HG03280 (cell line): ENCODE data around the gene LRTM2.

Source experiments
- ATAC-seq: cut with Tn5 transposase; IDR thresholded peaks from one replicate; pipeline ENCODE4 v1.9.1; 2021; ENCODE audit warnings: mild to moderate bottlenecking, moderate library complexity; ENCODE audit not compliant: unreplicated experiment

The LRTM2 gene

GRCh38 chr12:1820191-1820895, at the start of gene LRTM2:
TSS of gene LRTM2 (plus strand) at chr12:1820565. CDS start at chr12:1828149, 7,584 bp downstream.
- ATAC-seq, result no peak

- ATAC-seq, result no peak
Observed at GRCh38 chr12:1773937-1774655, 46.3 kb upstream of the LRTM2 start.

GRCh38 chr12:1776170-1776921, 44.0 kb upstream of the LRTM2 start:
- no peak for ATAC-seq

- ATAC-seq, result no peak
Observed at GRCh38 chr12:1777798-1778197, 42.6 kb upstream of the LRTM2 start.

- ATAC-seq, result no peak
Observed at GRCh38 chr12:1778911-1779310, 41.5 kb upstream of the LRTM2 start.

GRCh38 chr12:1779783-1780182, 40.6 kb upstream of the LRTM2 start:
- ATAC-seq, result no peak

- ATAC-seq, result no peak
Observed at GRCh38 chr12:1781772-1782171, 38.6 kb upstream of the LRTM2 start.

- no peak for ATAC-seq
Observed at GRCh38 chr12:1782215-1782614, 38.1 kb upstream of the LRTM2 start.

- no peak for ATAC-seq
Observed at GRCh38 chr12:1787714-1788113, 32.7 kb upstream of the LRTM2 start.

- no peak for ATAC-seq
Observed at GRCh38 chr12:1790444-1790843, 29.9 kb upstream of the LRTM2 start.

GRCh38 chr12:1791104-1791841, 29.1 kb upstream of the LRTM2 start:
- no peak for ATAC-seq

GRCh38 chr12:1792406-1792805, 28.0 kb upstream of the LRTM2 start:
- ATAC-seq, result no peak

GRCh38 chr12:1793426-1794210, 26.7 kb upstream of the LRTM2 start:
- no peak for ATAC-seq

- ATAC-seq, result no peak
Observed at GRCh38 chr12:1794440-1795090, 25.8 kb upstream of the LRTM2 start.

GRCh38 chr12:1795221-1795784, 25.1 kb upstream of the LRTM2 start:
- no peak for ATAC-seq

GRCh38 chr12:1795785-1796514, 24.4 kb upstream of the LRTM2 start:
- ATAC-seq, result peak; percentile 92

GRCh38 chr12:1796515-1797010, 23.8 kb upstream of the LRTM2 start:
- ATAC-seq, result peak; percentile 24
